Thyroid gland (tissue), 4 donors: ENCODE results near the gene GPR55. TPM values are rescaled to one million over a fixed set of nuclear protein-coding genes. Genes with fewer than 3 reads are reported as not detected.

Experiments used
- DNase-seq, 2 donors: peaks; one replicate each; pipeline ENCODE4 v3.0.0-alpha.2; 2019
- H3K27ac ChIP-seq, 3 donors: fragments of 200-600 bp; sonication (generic); 1 replicate in 2 of 3; 2 replicates in 1 of 3; pipeline ENCODE4 v1.5.1; 2016 to 2019; ENCODE audit warnings: mild to moderate bottlenecking in 1 of 3, moderate library complexity in 1 of 3
- H3K27me3 ChIP-seq: fragments of 200-600 bp; sonication (generic); one replicate; pipeline ENCODE4 v1.5.1; 2019
- H3K36me3 ChIP-seq, 2 donors: fragments of 200-600 bp; sonication (generic); one replicate each; pipeline ENCODE4 v1.5.1; 2016 to 2019
- H3K4me1 ChIP-seq, 2 donors: fragments of 200-600 bp; sonication (generic); one replicate each; pipeline ENCODE4 v1.5.1; 2017 to 2019
- H3K4me3 ChIP-seq, 3 donors: fragments of 200-600 bp; sonication (generic); replicated peaks in 1 of 3; 1 replicate in 2 of 3; 2 replicates in 1 of 3; pipeline ENCODE4 v1.5.1; 2016; ENCODE audit warnings: mild to moderate bottlenecking in 1 of 3
- H3K9me3 ChIP-seq: fragments of 200-600 bp; sonication (generic); one replicate; pipeline ENCODE4 v1.5.1; 2017
- POLR2A ChIP-seq, 2 donors: fragments of 450-650 bp; IDR thresholded peaks; one replicate each; pipeline ENCODE4 v1.6.1; 2017; ENCODE audit warnings: antibody characterized with exemption in 2 of 2, mild to moderate bottlenecking in 2 of 2, moderate library complexity in 1 of 2
- WGBS, 2 donors: methylation state at CpG; one replicate each; pipeline ENCODE4 v1.1.5; 2017; 5-methylcytosine and 5-hydroxymethylcytosine counted together
- intact Hi-C: fragments of 100-400 bp; cut with DNase I; formaldehyde crosslinking; loops from one replicate; pipeline ENCODE4 v1.15.1; 2023
- total RNA-seq, 4 donors: library from RNA; depleted of rRNA; stranded (reverse); fragments of >200 nt; gene quantifications; one replicate each; pipeline ENCODE4 v1.2.3, GENCODE V29; 2016
- TF ChIP-seq, protein P1 (sequence below), 6 experiments: fragments of 200-600 bp in 3 of 6; fragments of 450-650 bp in 3 of 6; sonication (generic) in 3 of 6; IDR thresholded peaks; one replicate each; pipeline ENCODE4 v1.5.1; 2016 to 2019; ENCODE audit warnings: antibody characterized with exemption in 6 of 6, mild to moderate bottlenecking in 2 of 6, inconsistent platforms in 1 of 6, moderate library complexity in 1 of 6

GPR55 gene
- total RNA-seq, 4 donors from 2014 or later = 0.11 TPM; not detected in 3

DNA sequence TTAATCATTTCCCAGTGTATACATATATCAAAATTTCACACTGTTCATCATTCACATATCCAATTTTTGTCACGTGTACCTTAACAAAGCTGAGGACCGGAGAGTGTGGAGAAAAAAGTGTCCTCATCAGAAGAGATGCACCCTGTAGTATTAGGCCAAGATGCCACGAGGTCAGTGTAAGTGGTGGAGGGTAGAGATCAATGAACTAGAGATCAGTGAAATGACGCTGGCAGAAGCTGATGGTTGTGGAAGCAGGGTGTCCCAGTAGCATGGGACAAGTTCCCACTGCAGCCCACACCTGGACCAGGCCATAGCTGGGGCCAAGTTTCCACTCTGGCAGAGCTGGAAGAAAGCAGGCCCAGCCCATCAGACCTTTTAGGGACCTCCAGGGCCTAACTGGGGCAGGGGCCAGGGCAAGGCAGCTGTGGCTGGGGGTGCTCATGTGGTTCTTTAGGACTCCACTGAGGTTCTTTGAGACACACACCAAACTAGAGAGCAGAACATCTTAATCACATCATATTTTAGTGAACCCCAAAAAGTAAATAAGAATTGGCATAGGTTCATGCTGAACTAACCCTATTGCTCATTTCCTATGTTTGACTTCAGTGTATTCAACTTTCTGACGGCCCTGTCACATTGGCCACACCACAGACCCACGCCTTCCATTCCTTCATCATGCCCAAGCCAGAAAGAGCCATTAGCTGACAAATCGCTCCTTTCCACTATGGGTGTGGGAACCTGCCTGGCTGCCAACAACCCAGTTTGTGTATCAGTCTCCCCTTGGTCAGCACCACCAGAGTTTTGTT lies 21.6 kb upstream of the GPR55 start:
- H3K27me3 ChIP-seq = no peaks in the 10 kb centered on the region
- H3K9me3 ChIP-seq = no peaks in the 10 kb centered on the region
- intact Hi-C loops = no loop called here
- no peaks in the 10 kb centered on the region for H3K4me1 ChIP-seq
- H3K27ac ChIP-seq = no peak overlapping the region
- no peak for TF ChIP-seq POLR2A (IDR thresholded peaks at IDR 0.05)
- TF ChIP-seq, protein P1, sequence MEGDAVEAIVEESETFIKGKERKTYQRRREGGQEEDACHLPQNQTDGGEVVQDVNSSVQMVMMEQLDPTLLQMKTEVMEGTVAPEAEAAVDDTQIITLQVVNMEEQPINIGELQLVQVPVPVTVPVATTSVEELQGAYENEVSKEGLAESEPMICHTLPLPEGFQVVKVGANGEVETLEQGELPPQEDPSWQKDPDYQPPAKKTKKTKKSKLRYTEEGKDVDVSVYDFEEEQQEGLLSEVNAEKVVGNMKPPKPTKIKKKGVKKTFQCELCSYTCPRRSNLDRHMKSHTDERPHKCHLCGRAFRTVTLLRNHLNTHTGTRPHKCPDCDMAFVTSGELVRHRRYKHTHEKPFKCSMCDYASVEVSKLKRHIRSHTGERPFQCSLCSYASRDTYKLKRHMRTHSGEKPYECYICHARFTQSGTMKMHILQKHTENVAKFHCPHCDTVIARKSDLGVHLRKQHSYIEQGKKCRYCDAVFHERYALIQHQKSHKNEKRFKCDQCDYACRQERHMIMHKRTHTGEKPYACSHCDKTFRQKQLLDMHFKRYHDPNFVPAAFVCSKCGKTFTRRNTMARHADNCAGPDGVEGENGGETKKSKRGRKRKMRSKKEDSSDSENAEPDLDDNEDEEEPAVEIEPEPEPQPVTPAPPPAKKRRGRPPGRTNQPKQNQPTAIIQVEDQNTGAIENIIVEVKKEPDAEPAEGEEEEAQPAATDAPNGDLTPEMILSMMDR (IDR thresholded peaks at IDR 0.05) = no peak
- H3K4me3 ChIP-seq = no peak overlapping the region
- no peaks in the 10 kb centered on the region for H3K36me3 ChIP-seq
- 85 to 90% methylated on average over 7 of the region's 7 CpGs for WGBS, 2 donors
- DNase-seq = no peak

DNA sequence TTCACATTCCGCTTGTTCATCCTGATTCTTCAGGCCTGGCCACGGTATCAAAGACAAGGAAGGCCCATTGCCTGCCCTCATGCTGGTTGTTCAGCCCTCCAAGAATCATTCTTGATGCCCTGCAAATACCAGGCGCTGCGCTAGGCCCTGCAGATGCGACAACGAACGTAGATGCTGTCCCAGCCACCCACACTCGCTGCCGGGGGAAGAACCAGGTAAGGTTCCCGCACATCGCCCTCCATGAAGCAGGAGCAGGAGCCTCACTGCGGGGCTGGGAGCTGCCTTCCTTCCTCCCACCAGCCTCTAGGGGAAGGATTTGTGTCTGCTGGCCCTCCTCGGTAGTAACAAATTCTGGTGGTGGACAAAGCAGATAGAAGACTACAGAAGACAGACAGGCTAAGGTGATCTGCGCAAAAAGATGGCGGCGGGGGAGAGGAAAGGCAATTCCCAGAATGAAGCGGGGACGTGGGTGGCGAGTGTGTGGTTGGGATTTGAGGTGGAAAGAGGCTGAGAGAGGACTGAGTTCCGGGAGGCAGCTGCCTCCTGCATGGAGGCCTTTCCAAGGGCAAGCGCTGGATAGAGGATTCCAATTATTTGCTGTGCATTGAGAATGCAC lies 19.8 kb upstream of the GPR55 start:
- Histone ChIP-seq H3K36me3 (no peaks in the 10 kb centered on the region), H3K9me3 (no peaks in the 10 kb centered on the region), H3K4me3 (no peak overlapping the region), H3K27me3 (no peaks in the 10 kb centered on the region), H3K27ac (no peak overlapping the region), H3K4me1 (no peaks in the 10 kb centered on the region)
- 92 to 96% methylated on average over 21 of the region's 21 CpGs for WGBS, 2 donors
- no peak for DNase-seq
- TF ChIP-seq, protein P1 (IDR thresholded peaks at IDR 0.05) = no peak
- no peak for TF ChIP-seq POLR2A (IDR thresholded peaks at IDR 0.05)
- intact Hi-C loops = no loop called here

DNA sequence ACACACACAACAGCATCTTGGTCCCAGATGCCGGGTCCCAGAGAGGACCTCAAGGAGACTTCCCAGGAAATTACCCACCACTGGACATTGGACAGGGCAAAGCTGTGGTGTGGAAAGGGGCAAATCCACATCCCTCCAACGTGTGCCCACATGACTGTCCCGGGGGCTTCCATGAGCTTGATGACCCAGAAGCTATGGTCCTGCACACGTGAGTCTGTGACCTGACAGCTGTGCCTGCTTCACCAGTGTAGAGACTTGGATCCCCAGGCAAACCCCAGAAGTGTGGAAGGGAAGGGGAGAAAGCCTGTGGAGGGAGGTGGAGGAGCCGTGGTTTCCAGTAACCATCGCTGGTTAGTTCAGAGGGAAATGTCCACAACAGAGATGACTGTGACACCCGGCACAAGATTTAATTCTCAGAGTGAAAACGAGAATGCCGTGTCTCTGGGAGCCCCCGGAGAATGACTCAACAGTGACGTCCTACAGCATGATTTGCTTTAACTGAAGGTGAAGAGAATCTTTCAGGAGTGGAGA lies 19.1 kb upstream of the GPR55 start:
- WGBS, 2 donors = 81 to 84% methylated on average over 11 of the region's 11 CpGs
- Histone ChIP-seq H3K36me3 (no peaks in the 10 kb centered on the region), H3K4me1 (no peaks in the 10 kb centered on the region), H3K27ac (no peak overlapping the region), H3K4me3 (no peak overlapping the region), H3K27me3 (no peaks in the 10 kb centered on the region), H3K9me3 (no peaks in the 10 kb centered on the region)
- intact Hi-C loops = no loop called here
- DNase-seq = no peak
- TF ChIP-seq POLR2A (IDR thresholded peaks at IDR 0.05) = no peak
- TF ChIP-seq, protein P1 (IDR thresholded peaks at IDR 0.05) = no peak

DNA sequence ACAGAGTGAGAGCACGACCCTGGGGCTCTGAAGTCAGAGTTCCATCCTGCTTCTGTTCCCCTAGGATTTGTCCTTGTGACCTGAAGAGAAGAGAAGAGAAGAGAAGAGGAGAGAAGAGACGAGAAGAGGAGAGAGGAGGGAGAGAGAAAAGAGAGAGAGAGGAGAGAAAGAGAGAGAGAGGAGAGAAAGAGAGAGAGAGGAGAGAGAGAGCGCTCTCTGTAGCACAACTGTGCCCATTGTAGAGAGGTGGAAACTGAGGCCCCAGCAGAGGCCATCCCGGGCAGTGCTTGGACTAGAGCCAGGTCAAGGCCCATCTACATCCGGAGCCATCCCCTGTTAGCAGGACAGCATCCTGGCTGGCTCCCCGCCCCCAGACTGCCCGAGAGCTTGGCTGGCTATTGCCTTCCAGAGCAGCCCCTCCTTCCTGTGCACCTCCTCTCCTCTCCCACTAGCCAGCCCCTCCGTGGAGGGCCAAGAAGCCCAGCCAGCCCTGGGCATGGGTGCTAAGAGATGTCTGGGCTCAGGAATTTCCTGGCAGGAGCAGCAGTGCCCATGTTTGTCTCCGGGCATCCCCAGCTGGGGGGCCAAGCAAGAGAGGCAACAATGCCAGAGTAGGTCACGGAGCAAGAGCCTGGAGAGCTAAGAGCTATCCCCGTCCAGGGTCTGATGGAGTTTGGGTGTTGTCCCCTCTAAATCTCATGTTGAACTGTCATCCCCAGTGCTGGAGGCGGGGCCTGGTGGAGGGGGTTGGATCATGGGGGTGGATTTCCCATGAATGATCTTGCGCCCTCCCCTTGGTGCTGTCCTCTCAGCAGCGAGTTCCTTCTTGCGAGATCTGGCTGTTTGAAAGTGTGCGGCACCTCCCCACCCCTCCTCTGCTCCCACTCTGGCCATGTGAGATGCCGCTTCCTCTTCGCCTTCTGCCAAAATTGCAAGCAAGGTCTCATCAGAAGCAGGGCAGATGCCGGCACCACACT lies 18.2 kb upstream of the GPR55 start:
- DNase-seq = no peak
- Histone ChIP-seq H3K4me1 (no peaks in the 10 kb centered on the region), H3K27ac (no peak overlapping the region), H3K27me3 (no peaks in the 10 kb centered on the region), H3K36me3 (no peaks in the 10 kb centered on the region), H3K4me3 (no peak overlapping the region), H3K9me3 (no peaks in the 10 kb centered on the region)
- 62 to 75% methylated on average over 14 to 19 of the region's 19 CpGs for WGBS, 2 donors
- no peak for TF ChIP-seq POLR2A (IDR thresholded peaks at IDR 0.05)
- TF ChIP-seq, protein P1 (IDR thresholded peaks at IDR 0.05) = no peak
- intact Hi-C loops = no loop called here
